ENCODE data around the gene SORCS2. TPM values are rescaled to one million over a fixed set of nuclear protein-coding genes. Genes with fewer than 3 reads are reported as not detected.

SORCS2 gene
- total RNA-seq, 1 experiment from 2014 or later, result 0.06 TPM

DNA sequence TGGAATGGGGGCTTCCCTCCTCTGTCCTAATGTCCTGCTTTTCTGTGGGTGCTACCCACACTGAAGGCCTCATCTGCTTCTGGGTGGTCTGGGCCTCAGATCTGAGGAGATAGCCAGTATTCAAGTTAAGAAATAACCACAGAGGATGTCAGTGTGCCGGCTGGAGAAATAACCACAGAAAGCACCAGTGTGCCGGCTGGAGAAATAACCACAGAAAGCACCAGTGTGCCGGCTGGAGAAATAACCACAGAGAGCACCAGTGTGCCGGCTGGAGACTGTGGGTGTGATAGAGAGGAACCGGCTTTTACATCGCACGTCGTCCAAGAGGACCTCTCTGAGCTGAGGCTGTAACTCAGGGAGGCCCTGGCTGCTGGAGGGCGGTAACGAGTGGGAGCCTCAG lies 308.1 kb downstream of the SORCS2 start:
- no peaks in the 10 kb centered on the region for H3K4me1 ChIP-seq (ENCODE audit: insufficient read depth, low read length, poor library complexity, severe bottlenecking)
- TF ChIP-seq, protein P1, sequence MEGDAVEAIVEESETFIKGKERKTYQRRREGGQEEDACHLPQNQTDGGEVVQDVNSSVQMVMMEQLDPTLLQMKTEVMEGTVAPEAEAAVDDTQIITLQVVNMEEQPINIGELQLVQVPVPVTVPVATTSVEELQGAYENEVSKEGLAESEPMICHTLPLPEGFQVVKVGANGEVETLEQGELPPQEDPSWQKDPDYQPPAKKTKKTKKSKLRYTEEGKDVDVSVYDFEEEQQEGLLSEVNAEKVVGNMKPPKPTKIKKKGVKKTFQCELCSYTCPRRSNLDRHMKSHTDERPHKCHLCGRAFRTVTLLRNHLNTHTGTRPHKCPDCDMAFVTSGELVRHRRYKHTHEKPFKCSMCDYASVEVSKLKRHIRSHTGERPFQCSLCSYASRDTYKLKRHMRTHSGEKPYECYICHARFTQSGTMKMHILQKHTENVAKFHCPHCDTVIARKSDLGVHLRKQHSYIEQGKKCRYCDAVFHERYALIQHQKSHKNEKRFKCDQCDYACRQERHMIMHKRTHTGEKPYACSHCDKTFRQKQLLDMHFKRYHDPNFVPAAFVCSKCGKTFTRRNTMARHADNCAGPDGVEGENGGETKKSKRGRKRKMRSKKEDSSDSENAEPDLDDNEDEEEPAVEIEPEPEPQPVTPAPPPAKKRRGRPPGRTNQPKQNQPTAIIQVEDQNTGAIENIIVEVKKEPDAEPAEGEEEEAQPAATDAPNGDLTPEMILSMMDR (conservative IDR thresholded peaks at IDR 0.05; ENCODE audit: low read depth, low read length), result no peak
- no peak for TF ChIP-seq EZH2 (IDR thresholded peaks at IDR 0.05; ENCODE audit: borderline replicate concordance, low read depth, low read length, poor library complexity, severe bottlenecking)
- DNase-seq (ENCODE audit: low spot score), result no peak
- H3K27ac ChIP-seq (ENCODE audit: low read depth, low read length, poor library complexity, severe bottlenecking), result no peak overlapping the region
- ChIA-PET POLR2A (ENCODE audit: low non-redundant PET) (no interaction called here), CTCF (no interaction called here)
- no peaks in the 10 kb centered on the region for H3K27me3 ChIP-seq (replicated peaks; ENCODE audit: insufficient read depth, low read depth, low read length, poor library complexity)
- H3K36me3 ChIP-seq (ENCODE audit: insufficient read depth, low read length, poor library complexity, severe bottlenecking), result no peaks in the 10 kb centered on the region
- BruUV-seq (replicated peaks), result no TSS peak
- H3K9me3 ChIP-seq (ENCODE audit: low read depth, low read length, poor library complexity, severe bottlenecking), result no peaks in the 10 kb centered on the region
- intact Hi-C loops (cut with micrococcal nuclease; ENCODE audit: unreplicated experiment), result no loop called here
- no peak overlapping the region for H3K4me3 ChIP-seq (ENCODE audit: low read depth, low read length, poor library complexity, severe bottlenecking)

DNA sequence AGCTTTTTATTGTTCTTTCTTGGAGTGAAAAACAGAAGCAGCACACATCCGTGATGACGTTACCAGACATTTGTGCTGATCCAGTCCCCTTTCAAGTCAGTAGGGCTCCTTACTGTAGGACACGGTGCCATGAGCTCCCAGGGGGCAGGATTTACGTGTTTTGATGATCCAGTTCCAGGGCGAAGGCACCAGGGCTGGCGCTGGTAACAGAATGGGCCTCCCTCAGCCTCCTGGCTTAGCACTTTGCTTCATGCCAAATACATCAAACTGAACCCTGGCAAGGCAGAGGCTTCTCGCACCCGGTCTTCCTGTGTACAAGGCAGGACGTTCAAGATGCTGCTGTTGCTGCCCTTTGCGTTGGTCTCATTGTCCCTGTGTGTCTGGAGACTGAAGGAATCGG lies 309.0 kb downstream of the SORCS2 start:
- ChIA-PET CTCF (no interaction called here), POLR2A (ENCODE audit: low non-redundant PET) (no interaction called here)
- H3K36me3 ChIP-seq (ENCODE audit: insufficient read depth, low read length, poor library complexity, severe bottlenecking), result no peaks in the 10 kb centered on the region
- BruUV-seq (replicated peaks), result no TSS peak
- H3K27me3 ChIP-seq (replicated peaks; ENCODE audit: insufficient read depth, low read depth, low read length, poor library complexity), result no peaks in the 10 kb centered on the region
- no peak overlapping the region for H3K4me3 ChIP-seq (ENCODE audit: low read depth, low read length, poor library complexity, severe bottlenecking)
- intact Hi-C loops (cut with micrococcal nuclease; ENCODE audit: unreplicated experiment), result no loop called here
- TF ChIP-seq EZH2 (IDR thresholded peaks at IDR 0.05; ENCODE audit: borderline replicate concordance, low read depth, low read length, poor library complexity, severe bottlenecking), result no peak
- TF ChIP-seq, protein P1 (conservative IDR thresholded peaks at IDR 0.05; ENCODE audit: low read depth, low read length), result no peak
- no peak overlapping the region for H3K27ac ChIP-seq (ENCODE audit: low read depth, low read length, poor library complexity, severe bottlenecking)
- no peaks in the 10 kb centered on the region for H3K9me3 ChIP-seq (ENCODE audit: low read depth, low read length, poor library complexity, severe bottlenecking)
- H3K4me1 ChIP-seq (ENCODE audit: insufficient read depth, low read length, poor library complexity, severe bottlenecking), result no peaks in the 10 kb centered on the region
- DNase-seq (ENCODE audit: low spot score), result no peak

- no peak for DNase-seq (ENCODE audit: low spot score)
- Histone ChIP-seq H3K4me1 (ENCODE audit: insufficient read depth, low read length, poor library complexity, severe bottlenecking) (no peaks in the 10 kb centered on the region), H3K27me3 (replicated peaks; ENCODE audit: insufficient read depth, low read depth, low read length, poor library complexity) (no peaks in the 10 kb centered on the region), H3K4me3 (ENCODE audit: low read depth, low read length, poor library complexity, severe bottlenecking) (no peak overlapping the region), H3K9me3 (ENCODE audit: low read depth, low read length, poor library complexity, severe bottlenecking) (no peaks in the 10 kb centered on the region), H3K36me3 (ENCODE audit: insufficient read depth, low read length, poor library complexity, severe bottlenecking) (no peaks in the 10 kb centered on the region), H3K27ac (ENCODE audit: low read depth, low read length, poor library complexity, severe bottlenecking) (no peak overlapping the region)
- TF ChIP-seq, protein P1 (conservative IDR thresholded peaks at IDR 0.05; ENCODE audit: low read depth, low read length), result no peak
- TF ChIP-seq EZH2 (IDR thresholded peaks at IDR 0.05; ENCODE audit: borderline replicate concordance, low read depth, low read length, poor library complexity, severe bottlenecking), result no peak
- POLR2A ChIA-PET (ENCODE audit: low non-redundant PET), result no interaction called here
- BruUV-seq (replicated peaks), result no TSS peak
- CTCF ChIA-PET, result no interaction called here
- intact Hi-C loops (cut with micrococcal nuclease; ENCODE audit: unreplicated experiment), result no loop called here
Observed at GRCh38 chr4:7501873-7502272, 309.5 kb downstream of the SORCS2 start.

All from A673 (cell line).